Panc1 (cell line): ENCODE results near the gene GALNT10.

Source experiments
- CTCF ChIP-seq: fragments of 450-650 bp; IDR thresholded peaks from 2 replicates; pipeline ENCODE4 v1.5.1; 2017; ENCODE audit warnings: mild to moderate bottlenecking
- POLR2AphosphoS5 ChIP-seq: IDR thresholded peaks from 2 replicates; pipeline ENCODE4 v1.6.1; 2012; ENCODE audit warnings: mild to moderate bottlenecking, low read depth, low read length, moderate library complexity
- REST ChIP-seq, 2 experiments: IDR thresholded peaks; 2 replicates each; pipeline ENCODE4 v1.6.1; 2011 to 2012; ENCODE audit warnings: low read depth in 2 of 2, control low read depth in 1 of 2, low read length in 1 of 2, mild to moderate bottlenecking in 1 of 2, moderate library complexity in 1 of 2; ENCODE audit not compliant: insufficient read depth in 1 of 2
- TCF7L2 ChIP-seq: IDR thresholded peaks from 2 replicates; pipeline ENCODE4 v1.6.1; 2011; ENCODE audit warnings: mild to moderate bottlenecking, low read depth, low read length, inconsistent platforms

GRCh38 chr5:154236536-154237375 lies 46.2 kb downstream of the GALNT10 start:
- TF ChIP-seq CTCF: peak; percentile 15; the same call in 1 of the 2 replicates
- no peak for TF ChIP-seq REST (IDR thresholded peaks at IDR 0.05; ENCODE audit: insufficient read depth in 1 of 2, low read depth in 2 of 2, low read length in 1 of 2)
- no peak for TF ChIP-seq POLR2AphosphoS5
- TF ChIP-seq TCF7L2: no peak
